Measurements from ENCODE around the gene ASPSCR1. TPM values are rescaled to one million over a fixed set of nuclear protein-coding genes. Genes with fewer than 3 reads are reported as not detected.

The ASPSCR1 gene
- total and polyA plus RNA-seq, 2 of the 13 experiments (the other 11 are each of a cell fraction or from before 2014, with no cell fraction given): 274 to 314 TPM

DNA sequence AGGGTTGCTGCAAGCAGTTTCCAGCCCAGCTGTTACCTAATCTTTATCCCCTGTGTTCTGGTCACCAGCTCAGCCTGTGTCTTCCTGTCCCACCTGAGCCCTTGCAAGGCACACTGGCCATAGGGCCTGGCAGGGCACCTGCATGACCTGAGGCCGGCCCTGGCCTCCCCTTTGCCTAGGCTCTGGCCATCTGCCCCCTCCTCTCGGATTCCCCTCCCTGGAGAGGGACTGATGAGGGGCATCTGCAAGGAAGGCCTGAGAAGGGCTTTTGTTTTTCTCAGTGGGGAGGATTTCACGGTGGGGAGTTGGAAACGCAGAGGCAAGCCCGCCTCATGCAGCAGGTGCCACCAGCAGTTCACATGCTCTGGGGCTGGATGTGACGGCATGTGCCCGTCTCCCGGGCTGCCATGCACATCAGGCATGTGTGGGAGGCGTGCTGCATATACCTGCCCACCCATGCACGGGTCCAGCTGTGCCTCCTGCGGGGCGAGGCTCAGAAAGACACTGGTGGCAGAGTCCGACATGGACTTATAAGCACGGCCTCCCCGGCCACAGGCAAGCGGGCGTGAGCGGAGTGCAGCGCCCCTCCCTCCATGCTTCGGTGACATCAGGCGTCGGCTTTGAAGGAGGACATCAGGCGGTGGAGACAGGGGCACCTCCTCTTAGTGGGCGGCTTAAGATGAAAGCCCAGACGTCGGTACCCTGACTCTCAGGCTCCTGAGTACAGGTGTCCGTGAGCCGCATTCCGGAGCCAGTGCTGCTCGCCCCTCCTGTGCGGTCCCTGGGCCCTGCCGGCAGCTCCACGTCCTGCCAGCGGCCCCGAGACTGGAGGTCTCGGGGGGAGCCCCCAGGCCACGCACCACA, 16.5 kb downstream of the ASPSCR1 start (continued):
- TF ChIP-seq, protein P1, sequence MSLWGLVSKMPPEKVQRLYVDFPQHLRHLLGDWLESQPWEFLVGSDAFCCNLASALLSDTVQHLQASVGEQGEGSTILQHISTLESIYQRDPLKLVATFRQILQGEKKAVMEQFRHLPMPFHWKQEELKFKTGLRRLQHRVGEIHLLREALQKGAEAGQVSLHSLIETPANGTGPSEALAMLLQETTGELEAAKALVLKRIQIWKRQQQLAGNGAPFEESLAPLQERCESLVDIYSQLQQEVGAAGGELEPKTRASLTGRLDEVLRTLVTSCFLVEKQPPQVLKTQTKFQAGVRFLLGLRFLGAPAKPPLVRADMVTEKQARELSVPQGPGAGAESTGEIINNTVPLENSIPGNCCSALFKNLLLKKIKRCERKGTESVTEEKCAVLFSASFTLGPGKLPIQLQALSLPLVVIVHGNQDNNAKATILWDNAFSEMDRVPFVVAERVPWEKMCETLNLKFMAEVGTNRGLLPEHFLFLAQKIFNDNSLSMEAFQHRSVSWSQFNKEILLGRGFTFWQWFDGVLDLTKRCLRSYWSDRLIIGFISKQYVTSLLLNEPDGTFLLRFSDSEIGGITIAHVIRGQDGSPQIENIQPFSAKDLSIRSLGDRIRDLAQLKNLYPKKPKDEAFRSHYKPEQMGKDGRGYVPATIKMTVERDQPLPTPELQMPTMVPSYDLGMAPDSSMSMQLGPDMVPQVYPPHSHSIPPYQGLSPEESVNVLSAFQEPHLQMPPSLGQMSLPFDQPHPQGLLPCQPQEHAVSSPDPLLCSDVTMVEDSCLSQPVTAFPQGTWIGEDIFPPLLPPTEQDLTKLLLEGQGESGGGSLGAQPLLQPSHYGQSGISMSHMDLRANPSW (CRISPR knock-in tag; IDR thresholded peaks at IDR 0.05; ENCODE audit: borderline replicate concordance): no peak
- TF ChIP-seq, protein P2, sequence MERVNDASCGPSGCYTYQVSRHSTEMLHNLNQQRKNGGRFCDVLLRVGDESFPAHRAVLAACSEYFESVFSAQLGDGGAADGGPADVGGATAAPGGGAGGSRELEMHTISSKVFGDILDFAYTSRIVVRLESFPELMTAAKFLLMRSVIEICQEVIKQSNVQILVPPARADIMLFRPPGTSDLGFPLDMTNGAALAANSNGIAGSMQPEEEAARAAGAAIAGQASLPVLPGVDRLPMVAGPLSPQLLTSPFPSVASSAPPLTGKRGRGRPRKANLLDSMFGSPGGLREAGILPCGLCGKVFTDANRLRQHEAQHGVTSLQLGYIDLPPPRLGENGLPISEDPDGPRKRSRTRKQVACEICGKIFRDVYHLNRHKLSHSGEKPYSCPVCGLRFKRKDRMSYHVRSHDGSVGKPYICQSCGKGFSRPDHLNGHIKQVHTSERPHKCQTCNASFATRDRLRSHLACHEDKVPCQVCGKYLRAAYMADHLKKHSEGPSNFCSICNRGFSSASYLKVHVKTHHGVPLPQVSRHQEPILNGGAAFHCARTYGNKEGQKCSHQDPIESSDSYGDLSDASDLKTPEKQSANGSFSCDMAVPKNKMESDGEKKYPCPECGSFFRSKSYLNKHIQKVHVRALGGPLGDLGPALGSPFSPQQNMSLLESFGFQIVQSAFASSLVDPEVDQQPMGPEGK (CRISPR knock-in tag; IDR thresholded peaks at IDR 0.05): peak; percentile 87
- TF ChIP-seq ZNF264 (CRISPR knock-in tag; IDR thresholded peaks at IDR 0.05) (no peak), ZC3H13 (CRISPR knock-in tag; IDR thresholded peaks at IDR 0.05) (peak; percentile 99), ZBTB1 (CRISPR knock-in tag; IDR thresholded peaks at IDR 0.05; ENCODE audit: borderline replicate concordance) (no peak), CEBPB (IDR thresholded peaks at IDR 0.05; ENCODE audit: borderline replicate concordance, low read depth, low read length) (no peak), ZBTB38 (CRISPR knock-in tag; IDR thresholded peaks at IDR 0.05) (peak; percentile 89)
- TF ChIP-seq, protein P3, sequence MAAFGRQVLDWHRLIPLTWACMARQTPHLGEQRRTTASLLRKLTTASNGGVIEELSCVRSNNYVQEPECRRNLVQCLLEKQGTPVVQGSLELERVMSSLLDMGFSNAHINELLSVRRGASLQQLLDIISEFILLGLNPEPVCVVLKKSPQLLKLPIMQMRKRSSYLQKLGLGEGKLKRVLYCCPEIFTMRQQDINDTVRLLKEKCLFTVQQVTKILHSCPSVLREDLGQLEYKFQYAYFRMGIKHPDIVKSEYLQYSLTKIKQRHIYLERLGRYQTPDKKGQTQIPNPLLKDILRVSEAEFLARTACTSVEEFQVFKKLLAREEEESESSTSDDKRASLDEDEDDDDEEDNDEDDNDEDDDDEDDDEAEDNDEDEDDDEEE (CRISPR knock-in tag; IDR thresholded peaks at IDR 0.05): peak; percentile 91; the same call in 1 of the 2 replicates
- TF ChIP-seq, protein P4, sequence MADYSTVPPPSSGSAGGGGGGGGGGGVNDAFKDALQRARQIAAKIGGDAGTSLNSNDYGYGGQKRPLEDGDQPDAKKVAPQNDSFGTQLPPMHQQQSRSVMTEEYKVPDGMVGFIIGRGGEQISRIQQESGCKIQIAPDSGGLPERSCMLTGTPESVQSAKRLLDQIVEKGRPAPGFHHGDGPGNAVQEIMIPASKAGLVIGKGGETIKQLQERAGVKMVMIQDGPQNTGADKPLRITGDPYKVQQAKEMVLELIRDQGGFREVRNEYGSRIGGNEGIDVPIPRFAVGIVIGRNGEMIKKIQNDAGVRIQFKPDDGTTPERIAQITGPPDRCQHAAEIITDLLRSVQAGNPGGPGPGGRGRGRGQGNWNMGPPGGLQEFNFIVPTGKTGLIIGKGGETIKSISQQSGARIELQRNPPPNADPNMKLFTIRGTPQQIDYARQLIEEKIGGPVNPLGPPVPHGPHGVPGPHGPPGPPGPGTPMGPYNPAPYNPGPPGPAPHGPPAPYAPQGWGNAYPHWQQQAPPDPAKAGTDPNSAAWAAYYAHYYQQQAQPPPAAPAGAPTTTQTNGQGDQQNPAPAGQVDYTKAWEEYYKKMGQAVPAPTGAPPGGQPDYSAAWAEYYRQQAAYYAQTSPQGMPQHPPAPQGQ (CRISPR knock-in tag; IDR thresholded peaks at IDR 0.05; ENCODE audit: borderline replicate concordance): no peak
